Retinal pigment epithelial cell (primary cell): ENCODE data around the gene EVX2.

Experiments
- DNase-seq: peaks from one replicate; pipeline ENCODE4 v3.0.0-alpha.2; 2010; ENCODE audit warnings: low read depth
- H3K4me3 ChIP-seq: 2 replicates; pipeline ENCODE4 v1.5.1; 2011; ENCODE audit warnings: mild to moderate bottlenecking, low read length, control low read depth, moderate library complexity
- CTCF ChIP-seq: conservative IDR thresholded peaks from 2 replicates; pipeline ENCODE4 v1.5.1; 2011; ENCODE audit warnings: low read depth, low read length, control low read depth, inconsistent platforms

The EVX2 gene

GRCh38 chr2:176121190-176122051 lies 37.7 kb upstream of the EVX2 start:
- no peak for DNase-seq
- H3K4me3 ChIP-seq: no peak overlapping the region
- TF ChIP-seq CTCF: no peak

- no peak for DNase-seq
- TF ChIP-seq CTCF: no peak
Measured at GRCh38 chr2:176120364-176121189, 36.8 kb upstream of the EVX2 start.

GRCh38 chr2:176118601-176119339 lies 35.0 kb upstream of the EVX2 start:
- TF ChIP-seq CTCF: peak; percentile 47
- no peak overlapping the region for H3K4me3 ChIP-seq
- DNase-seq: no peak

More at GRCh38 chr2:176120364-176121189, 36.8 kb upstream of the EVX2 start:
- H3K4me3 ChIP-seq: no peak overlapping the region

GRCh38 chr2:176117823-176118371 lies 34.1 kb upstream of the EVX2 start:
- TF ChIP-seq CTCF: no peak
- no peak overlapping the region for H3K4me3 ChIP-seq
- DNase-seq: no peak

- TF ChIP-seq CTCF: no peak
- no peak overlapping the region for H3K4me3 ChIP-seq
- no peak for DNase-seq
Measured at GRCh38 chr2:176117162-176117822, 33.5 kb upstream of the EVX2 start.

GRCh38 chr2:176115883-176116813 lies 32.4 kb upstream of the EVX2 start, which contains the start of gene HOXD10:
TSS of gene HOXD10 (plus strand) at chr2:176116778. CDS start at chr2:176116834, 56 bp downstream.
- no peak for DNase-seq
- TF ChIP-seq CTCF: no peak
- no peak within 1 kb of the TSS for H3K4me3 ChIP-seq
